Suprapubic skin (tissue), 4 donors: ENCODE results near the gene RANGRF. TPM values are rescaled to one million over a fixed set of nuclear protein-coding genes. Genes with fewer than 3 reads are reported as not detected.

Source experiments
- total RNA-seq, 4 donors: library from RNA; depleted of rRNA; stranded (reverse); fragments of >200 nt; gene quantifications; one replicate each; pipeline ENCODE4 v1.1.0, GENCODE V29; 2016

The RANGRF gene
- total RNA-seq, 4 donors from 2014 or later: 12.6 to 16.3 (median 13.7) TPM

Other genes starting within 250 kb of the RANGRF start
- gene ALOX15B, start 249.6 kb upstream of the RANGRF start, total RNA-seq: 100 to 1,000 TPM in 1 of 4 donors, 10 to 100 TPM in 3; 44.8 to 156 (median 78.1) TPM
- 100 to 1,000 TPM in 3 of 4 donors, 10 to 100 TPM in 1; 91.4 to 150 (median 119) TPM for gene ALOX12B, start 201.0 kb upstream of the RANGRF start, total RNA-seq
- 10 to 100 TPM; 44.5 to 95.3 (median 69.9) TPM for gene ALOXE3, start 170.2 kb upstream of the RANGRF start, total RNA-seq
- not detected for gene HES7, start 164.6 kb upstream of the RANGRF start, total RNA-seq
- 100 to 1,000 TPM; 272 to 655 (median 330) TPM for gene PER1, start 136.3 kb upstream of the RANGRF start, total RNA-seq
- gene VAMP2, start 125.7 kb upstream of the RANGRF start, total RNA-seq: 10 to 100 TPM; 41.2 to 64.3 (median 52.8) TPM
- 10 to 100 TPM; 13.7 to 21.4 (median 19.4) TPM for gene TMEM107, start 112.3 kb upstream of the RANGRF start, total RNA-seq
- 10 to 100 TPM in 2 of 4 donors, 1 to 10 TPM in 2; 8.1 to 10.6 (median 9.9) TPM for gene BORCS6, start 98.5 kb upstream of the RANGRF start, total RNA-seq
- 10 to 100 TPM in 2 of 4 donors, 1 to 10 TPM in 2; 3.7 to 18.2 (median 9.5) TPM for gene AURKB, start 78.1 kb upstream of the RANGRF start, total RNA-seq
- 10 to 100 TPM; 16.8 to 58.1 (median 22.3) TPM for gene CTC1, start 40.6 kb upstream of the RANGRF start, total RNA-seq
- gene PFAS, start 39.4 kb upstream of the RANGRF start, total RNA-seq: 10 to 100 TPM; 13.0 to 35.1 (median 16.7) TPM
- gene SLC25A35, start 6.7 kb downstream of the RANGRF start, total RNA-seq: 1 to 10 TPM in 3 of 4 donors, under 1 TPM in 1; 0.80 to 2.4 (median 1.5) TPM
- 10 to 100 TPM in 2 of 4 donors, 1 to 10 TPM in 2; 2.3 to 22.2 (median 11.0) TPM for gene ARHGEF15, start 21.6 kb downstream of the RANGRF start, total RNA-seq
- gene ODF4, start 51.2 kb downstream of the RANGRF start, total RNA-seq: not detected
- 1,000 to 10,000 TPM; 2,419 to 4,673 (median 3,203) TPM for gene RPL26, start 94.5 kb downstream of the RANGRF start, total RNA-seq
- 10 to 100 TPM in 2 of 4 donors, 1 to 10 TPM in 2; 4.1 to 17.5 (median 8.2) TPM for gene RNF222, start 109.2 kb downstream of the RANGRF start, total RNA-seq
- 100 to 1,000 TPM; 172 to 237 (median 230) TPM for gene NDEL1, start 147.2 kb downstream of the RANGRF start, total RNA-seq